ENCODE results near the gene JARID2. TPM values are rescaled to one million over a fixed set of nuclear protein-coding genes. Genes with fewer than 3 reads are reported as not detected.

The JARID2 gene
- total and polyA plus RNA-seq, 9 of the 15 experiments (the other 6 are each of a cell fraction or from before 2014, with no cell fraction given): 5.0 to 29.0 (median 15.6) TPM

- H3K4me1 ChIP-seq (replicated peaks in 1 of 2; ENCODE audit: control insufficient read depth in 2 of 2, insufficient read depth in 2 of 2, low read length in 2 of 2): peaks cover 0 to 12% of the 10 kb centered on the region in 2 experiments; a peak in 3 of 5 replicates
- H4K20me1 ChIP-seq (replicated peaks; ENCODE audit: control insufficient read depth, insufficient read depth, low read length): peaks cover 41% of the 10 kb centered on the region
- 86% methylated on average over 3 of the region's 3 CpGs for WGBS (ENCODE audit: insufficient coverage, low coverage, missing lambda C conversion rate)
- peaks cover 92% of the 10 kb centered on the region for H3K79me2 ChIP-seq (ENCODE audit: control insufficient read depth, insufficient read depth, low read length)
- DNase-seq (ENCODE audit: extremely low read depth in 1 of 4, low spot score in 3 of 4) (no peak), ATAC-seq (peak; percentile 28; the same call in 2 of the 3 replicates), FAIRE-seq (no peak)
- H3K9me1 ChIP-seq (ENCODE audit: control insufficient read depth, insufficient read depth, low read length): no peaks in the 10 kb centered on the region
- ChIA-PET POLR2A (no interaction called here), CTCF (ENCODE audit: low intra/inter-chr PET ratio) (no interaction called here)
- H3K27ac ChIP-seq (ENCODE audit: extremely low read depth, low read depth, low read length): no peak overlapping the region
- H3K4me2 ChIP-seq (ENCODE audit: insufficient read depth, low read length): no peak overlapping the region
- no peaks in the 10 kb centered on the region for H3K9me3 ChIP-seq (replicated peaks; ENCODE audit: control insufficient read depth, insufficient read depth, low read depth, low read length)
- peaks cover 4% of the 10 kb centered on the region; the same call in 1 of the 3 replicates for H3K36me3 ChIP-seq (ENCODE audit: control insufficient read depth, insufficient read depth, low read length)
- H3K27me3 ChIP-seq (ENCODE audit: control insufficient read depth in 2 of 2, insufficient read depth in 2 of 2, low read length in 2 of 2): no peaks in the 10 kb centered on the region
- TF ChIP-seq ARID1B (IDR thresholded peaks at IDR 0.05) (no peak), GTF3C2 (IDR thresholded peaks at IDR 0.05; ENCODE audit: borderline replicate concordance, extremely low read depth, insufficient read length) (no peak), RCOR1 (IDR thresholded peaks at IDR 0.05; ENCODE audit: borderline replicate concordance in 1 of 2, low read depth in 2 of 2, low read length in 2 of 2) (no peak), TRIM28 (IDR thresholded peaks at IDR 0.05) (no peak), ARID3B (CRISPR knock-in tag; IDR thresholded peaks at IDR 0.05; ENCODE audit: borderline replicate concordance) (no peak), TAL1 (IDR thresholded peaks at IDR 0.05) (no peak), ZNF232 (CRISPR knock-in tag; IDR thresholded peaks at IDR 0.05) (no peak)
- intact Hi-C loops (cut with micrococcal nuclease) (no loop called here), in situ Hi-C loops (cut with MboI) (no loop called here)
- no peak overlapping the region for H2AFZ ChIP-seq (ENCODE audit: low read depth, low read length)
- no peak overlapping the region for H3K9ac ChIP-seq (ENCODE audit: insufficient read depth in 1 of 2, low read depth in 2 of 2, low read length in 2 of 2)
- no TSS peak for BruUV-seq (replicated peaks)
- H3K4me3 ChIP-seq: no peak overlapping the region
These were observed 105.8 kb downstream of the JARID2 start for GRCh38 chr6:15351631-15352030.

All from K562 (cell line).